Transverse colon (tissue), 4 donors: ENCODE measurements around the gene STAT3.

Experiments
- EP300 ChIP-seq: sonication (generic); formaldehyde crosslinking; IDR thresholded peaks from one replicate; pipeline ENCODE4 v1.6.1; 2017; ENCODE audit warnings: antibody characterized with exemption, low read depth
- POLR2AphosphoS5 ChIP-seq, 3 donors: sonication (generic); formaldehyde crosslinking; IDR thresholded peaks; one replicate each; pipeline ENCODE4 v1.6.1; 2016; ENCODE audit warnings: antibody characterized with exemption in 3 of 3
- TF ChIP-seq, protein P1 (sequence below), 5 experiments: fragments of 200-600 bp in 3 of 5; fragments of 450-650 bp in 2 of 5; sonication (generic) in 3 of 5; IDR thresholded peaks; 1 replicate in 2 of 5; 2 replicates in 3 of 5; pipeline ENCODE4 v1.5.1; 2016 to 2017; ENCODE audit warnings: antibody characterized with exemption in 5 of 5, inconsistent platforms in 3 of 5, mild to moderate bottlenecking in 2 of 5, moderate library complexity in 1 of 5

- TF ChIP-seq, protein P1, sequence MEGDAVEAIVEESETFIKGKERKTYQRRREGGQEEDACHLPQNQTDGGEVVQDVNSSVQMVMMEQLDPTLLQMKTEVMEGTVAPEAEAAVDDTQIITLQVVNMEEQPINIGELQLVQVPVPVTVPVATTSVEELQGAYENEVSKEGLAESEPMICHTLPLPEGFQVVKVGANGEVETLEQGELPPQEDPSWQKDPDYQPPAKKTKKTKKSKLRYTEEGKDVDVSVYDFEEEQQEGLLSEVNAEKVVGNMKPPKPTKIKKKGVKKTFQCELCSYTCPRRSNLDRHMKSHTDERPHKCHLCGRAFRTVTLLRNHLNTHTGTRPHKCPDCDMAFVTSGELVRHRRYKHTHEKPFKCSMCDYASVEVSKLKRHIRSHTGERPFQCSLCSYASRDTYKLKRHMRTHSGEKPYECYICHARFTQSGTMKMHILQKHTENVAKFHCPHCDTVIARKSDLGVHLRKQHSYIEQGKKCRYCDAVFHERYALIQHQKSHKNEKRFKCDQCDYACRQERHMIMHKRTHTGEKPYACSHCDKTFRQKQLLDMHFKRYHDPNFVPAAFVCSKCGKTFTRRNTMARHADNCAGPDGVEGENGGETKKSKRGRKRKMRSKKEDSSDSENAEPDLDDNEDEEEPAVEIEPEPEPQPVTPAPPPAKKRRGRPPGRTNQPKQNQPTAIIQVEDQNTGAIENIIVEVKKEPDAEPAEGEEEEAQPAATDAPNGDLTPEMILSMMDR (IDR thresholded peaks at IDR 0.05) = no peak
- TF ChIP-seq POLR2AphosphoS5 (IDR thresholded peaks at IDR 0.05) = no peak
- TF ChIP-seq EP300 = no peak
Measured at GRCh38 chr17:42414704-42415409, 26.6 kb upstream of the STAT3 start.
